Astrocyte (in vitro differentiated cells and primary cell): Measurements from ENCODE around the gene ARHGEF3. TPM values are rescaled to one million over a fixed set of nuclear protein-coding genes. Genes with fewer than 3 reads are reported as not detected.
A peak's percentile ranks its signal among the peaks of the same experiment; 100 is the strongest.

Experiments
- DNase-seq: peaks from one replicate; pipeline ENCODE4 v3.0.0-alpha.2; 2010; ENCODE audit warnings: low read depth
- FAIRE-seq: peaks from 2 replicates; lab custom pipeline; 2011; peaks lifted over from hg19 to GRCh38; lab: Jason Lieb, UNC
- H2AFZ ChIP-seq: 2 replicates; pipeline ENCODE4 v1.6.0; 2012; ENCODE audit warnings: low read depth, low read length, inconsistent platforms
- H3K27ac ChIP-seq: 2 replicates; pipeline ENCODE4 v1.5.1; 2011; ENCODE audit warnings: low read depth, low read length, inconsistent platforms
- H3K27me3 ChIP-seq: 2 replicates; pipeline ENCODE4 v1.6.0; 2011; ENCODE audit warnings: low read length, inconsistent platforms; ENCODE audit not compliant: insufficient read depth
- H3K36me3 ChIP-seq: 2 replicates; pipeline ENCODE4 v1.5.1; 2011; ENCODE audit warnings: low read length, inconsistent platforms; ENCODE audit not compliant: insufficient read depth
- H3K4me1 ChIP-seq: 2 replicates; pipeline ENCODE4 v1.5.1; 2011; ENCODE audit warnings: low read length, inconsistent platforms; ENCODE audit not compliant: insufficient read depth
- H3K4me2 ChIP-seq: 2 replicates; pipeline ENCODE4 v1.6.0; 2012; ENCODE audit warnings: low read length, inconsistent platforms
- H3K4me3 ChIP-seq: 2 replicates; pipeline ENCODE4 v1.5.1; 2011; ENCODE audit warnings: low read depth, mild to moderate bottlenecking, low read length, inconsistent platforms; ENCODE audit not compliant: insufficient read depth
- H3K79me2 ChIP-seq: 2 replicates; pipeline ENCODE4 v1.6.0; 2012; ENCODE audit warnings: mild to moderate bottlenecking, low read length, inconsistent platforms; ENCODE audit not compliant: insufficient read depth
- H3K9ac ChIP-seq: 2 replicates; pipeline ENCODE4 v1.6.0; 2012; ENCODE audit warnings: mild to moderate bottlenecking, low read length, inconsistent platforms
- H3K9me3 ChIP-seq: 2 replicates; pipeline ENCODE4 v1.5.1; 2012; ENCODE audit warnings: low read depth, mild to moderate bottlenecking, low read length, inconsistent platforms; ENCODE audit not compliant: insufficient read depth
- H4K20me1 ChIP-seq: 2 replicates; pipeline ENCODE4 v1.6.0; 2012; ENCODE audit warnings: low read length, inconsistent platforms; ENCODE audit not compliant: insufficient read depth
- H3K27ac Mint-ChIP-seq: one replicate; pipeline ENCODE4 v1.8.0; 2021; ENCODE audit warnings: mild to moderate bottlenecking, mixed read lengths; ENCODE audit not compliant: unreplicated experiment
- H3K27me3 Mint-ChIP-seq: one replicate; pipeline ENCODE4 v1.8.0; 2021; ENCODE audit warnings: low read depth, mixed read lengths; ENCODE audit not compliant: unreplicated experiment
- H3K36me3 Mint-ChIP-seq: one replicate; pipeline ENCODE4 v1.8.0; 2021; ENCODE audit warnings: low read depth, mixed read lengths; ENCODE audit not compliant: unreplicated experiment
- H3K4me1 Mint-ChIP-seq: one replicate; pipeline ENCODE4 v1.8.0; 2021; ENCODE audit warnings: low read depth, mixed read lengths; ENCODE audit not compliant: unreplicated experiment
- H3K4me3 Mint-ChIP-seq: one replicate; pipeline ENCODE4 v1.8.0; 2021; ENCODE audit warnings: mild to moderate bottlenecking, moderate library complexity, mixed read lengths; ENCODE audit not compliant: unreplicated experiment
- H3K9me3 Mint-ChIP-seq: one replicate; pipeline ENCODE4 v1.8.0; 2021; ENCODE audit warnings: mild to moderate bottlenecking, mixed read lengths; ENCODE audit not compliant: unreplicated experiment
- EZH2 ChIP-seq: IDR thresholded peaks from 2 replicates; pipeline ENCODE4 v1.6.1; 2012; ENCODE audit warnings: mild to moderate bottlenecking, low read length, inconsistent platforms; ENCODE audit not compliant: insufficient read depth
- total RNA-seq: library from RNA; stranded (reverse); gene quantifications from 2 replicates; pipeline ENCODE4 v1.2.1, GENCODE V29; 2021
- TF ChIP-seq, protein P1 (sequence below): IDR thresholded peaks from 2 replicates; pipeline ENCODE4 v1.5.1; 2011; ENCODE audit warnings: low read depth, mild to moderate bottlenecking, inconsistent platforms, low read length, moderate library complexity; ENCODE audit not compliant: insufficient read depth

The ARHGEF3 gene
- total RNA-seq, 1 donor from 2014 or later: 14.9 TPM

DNA sequence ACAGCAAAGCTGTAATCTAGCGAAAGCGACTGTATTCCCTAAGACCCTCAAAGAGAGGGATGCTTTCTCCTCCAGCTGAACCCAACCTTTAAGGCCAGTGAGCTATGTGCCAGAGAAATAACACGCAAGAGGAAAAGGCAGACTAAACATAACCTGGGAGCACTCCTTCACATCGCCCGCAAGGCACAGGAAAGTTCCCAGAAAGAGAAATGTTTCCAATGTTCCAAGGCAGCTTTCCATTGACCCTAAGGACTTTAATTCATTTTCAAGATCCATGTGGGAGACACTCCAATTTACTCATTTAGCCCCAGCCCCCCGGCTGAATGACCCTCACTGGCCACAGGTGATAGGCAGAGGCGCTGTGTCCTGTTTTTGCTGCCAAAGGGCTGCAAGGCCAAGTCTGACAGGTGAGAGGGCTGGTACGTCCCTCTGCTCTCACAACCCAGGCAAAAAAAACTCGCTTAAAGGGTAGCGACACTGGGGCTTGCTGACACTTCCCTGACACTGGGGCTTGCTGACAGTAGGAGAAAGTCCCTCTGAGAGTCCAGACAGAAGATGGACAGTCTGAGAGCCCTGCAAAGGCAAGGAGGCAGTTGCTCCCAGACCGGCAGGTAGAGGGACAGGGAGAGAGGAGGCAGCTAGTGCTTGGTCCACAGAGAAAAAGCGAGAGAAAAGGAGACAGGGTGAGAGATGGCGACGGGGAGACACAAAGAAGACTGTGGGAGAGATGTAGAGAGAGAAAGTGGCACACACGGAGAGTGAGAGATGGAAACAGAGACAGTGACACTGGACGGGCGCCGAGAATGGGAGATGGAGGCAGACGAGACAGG lies 702 bp downstream of the ARHGEF3 start:
- DNase-seq (no peak), FAIRE-seq (no peak)
- Histone ChIP-seq H3K4me2 (peak overlapping the region; percentile 99), H3K9ac (peak overlapping the region; percentile 77), H3K79me2 (peaks cover 8% of the 10 kb centered on the region), H4K20me1 (peaks cover 12% of the 10 kb centered on the region), H3K36me3 (no peaks in the 10 kb centered on the region), H3K27me3 (no peaks in the 10 kb centered on the region), H3K4me1 (peaks cover 20% of the 10 kb centered on the region), H3K9me3 (no peaks in the 10 kb centered on the region), H2AFZ (peak overlapping the region; percentile 85), H3K4me3 (peak overlapping the region; percentile 72), H3K27ac (no peak overlapping the region)
- H3K27me3 Mint-ChIP-seq: no peaks in the 10 kb centered on the region
- peak overlapping the region; percentile 21 for H3K27ac Mint-ChIP-seq
- H3K4me3 Mint-ChIP-seq: peak overlapping the region; percentile 93
- TF ChIP-seq, protein P1, sequence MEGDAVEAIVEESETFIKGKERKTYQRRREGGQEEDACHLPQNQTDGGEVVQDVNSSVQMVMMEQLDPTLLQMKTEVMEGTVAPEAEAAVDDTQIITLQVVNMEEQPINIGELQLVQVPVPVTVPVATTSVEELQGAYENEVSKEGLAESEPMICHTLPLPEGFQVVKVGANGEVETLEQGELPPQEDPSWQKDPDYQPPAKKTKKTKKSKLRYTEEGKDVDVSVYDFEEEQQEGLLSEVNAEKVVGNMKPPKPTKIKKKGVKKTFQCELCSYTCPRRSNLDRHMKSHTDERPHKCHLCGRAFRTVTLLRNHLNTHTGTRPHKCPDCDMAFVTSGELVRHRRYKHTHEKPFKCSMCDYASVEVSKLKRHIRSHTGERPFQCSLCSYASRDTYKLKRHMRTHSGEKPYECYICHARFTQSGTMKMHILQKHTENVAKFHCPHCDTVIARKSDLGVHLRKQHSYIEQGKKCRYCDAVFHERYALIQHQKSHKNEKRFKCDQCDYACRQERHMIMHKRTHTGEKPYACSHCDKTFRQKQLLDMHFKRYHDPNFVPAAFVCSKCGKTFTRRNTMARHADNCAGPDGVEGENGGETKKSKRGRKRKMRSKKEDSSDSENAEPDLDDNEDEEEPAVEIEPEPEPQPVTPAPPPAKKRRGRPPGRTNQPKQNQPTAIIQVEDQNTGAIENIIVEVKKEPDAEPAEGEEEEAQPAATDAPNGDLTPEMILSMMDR: no peak
- TF ChIP-seq EZH2: no peak
- H3K36me3 Mint-ChIP-seq: no peaks in the 10 kb centered on the region
- no peaks in the 10 kb centered on the region for H3K9me3 Mint-ChIP-seq
- H3K4me1 Mint-ChIP-seq: peaks cover 22% of the 10 kb centered on the region

DNA sequence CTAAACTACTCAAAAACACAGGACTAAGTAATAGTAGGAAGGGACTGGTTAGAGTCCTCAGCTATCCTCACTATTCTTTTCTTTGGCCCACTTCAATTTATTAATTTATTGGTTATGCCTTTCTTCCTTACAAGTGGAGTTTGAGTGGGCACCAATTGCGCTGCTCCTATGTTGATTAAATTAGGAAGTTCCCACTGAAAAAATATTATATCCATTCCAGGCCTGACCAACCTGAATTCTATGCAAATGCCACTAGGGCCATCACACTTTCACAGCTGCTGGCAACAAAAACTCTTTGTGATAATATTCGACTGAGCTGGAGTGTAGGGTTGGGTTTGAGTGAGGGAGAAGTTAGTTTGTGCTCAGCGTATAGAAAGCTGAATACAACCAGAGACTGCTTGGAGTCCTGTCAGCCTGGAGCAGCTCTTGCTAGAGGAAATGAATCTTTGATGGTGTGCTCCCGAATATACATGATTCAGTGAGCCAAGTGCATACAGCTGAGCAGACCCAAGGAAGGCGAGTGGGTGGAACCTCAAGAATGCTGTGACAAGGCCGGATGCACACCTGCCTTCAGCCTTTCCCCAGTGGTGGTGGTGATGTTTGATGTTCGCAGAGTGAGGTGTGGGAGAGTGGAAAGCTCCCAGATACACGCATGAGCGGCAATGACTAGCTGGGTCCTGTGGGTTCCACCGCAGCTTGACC lies 1.5 kb downstream of the ARHGEF3 start:
- Histone ChIP-seq H3K9me3 (no peaks in the 10 kb centered on the region), H3K4me1 (peaks cover 25% of the 10 kb centered on the region), H3K4me2 (peak overlapping the region; percentile 99), H3K27me3 (no peaks in the 10 kb centered on the region), H3K36me3 (no peaks in the 10 kb centered on the region), H2AFZ (no peak overlapping the region), H3K9ac (no peak overlapping the region), H3K4me3 (peak overlapping the region; percentile 72), H3K79me2 (peaks cover 8% of the 10 kb centered on the region), H4K20me1 (peaks cover 12% of the 10 kb centered on the region), H3K27ac (no peak overlapping the region)
- Mint-ChIP-seq H3K4me1 (peaks cover 24% of the 10 kb centered on the region), H3K4me3 (peak overlapping the region; percentile 93), H3K27me3 (no peaks in the 10 kb centered on the region), H3K9me3 (no peaks in the 10 kb centered on the region), H3K36me3 (no peaks in the 10 kb centered on the region), H3K27ac (no peak overlapping the region)
- TF ChIP-seq, protein P1: no peak
- TF ChIP-seq EZH2: no peak
- peak; percentile 38 for DNase-seq
- no peak for FAIRE-seq
